GM12873 (cell line): ENCODE measurements around the gene MAML3.

ENCODE experiments used
- CTCF ChIP-seq: IDR thresholded peaks from 2 replicates; pipeline ENCODE4 v1.5.1; 2012; ENCODE audit warnings: low read depth, mild to moderate bottlenecking, moderate library complexity, low read length, control low read depth; ENCODE audit not compliant: insufficient read depth; ENCODE audit errors: missing control alignments

Gene MAML3

DNA sequence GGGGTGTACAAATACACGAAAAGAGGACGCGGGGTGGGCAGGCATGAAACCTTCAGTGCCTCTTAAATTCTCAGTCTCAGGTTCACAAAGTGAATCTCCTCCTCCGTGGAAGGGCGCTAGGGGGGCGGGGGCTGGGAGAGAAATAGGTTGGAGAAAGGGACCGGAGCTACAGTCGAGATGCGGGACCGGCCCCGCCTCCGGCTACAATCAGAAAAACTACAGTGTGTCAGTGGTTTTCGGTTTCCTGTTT, 3.4 kb downstream of the MAML3 start:
- no peak for TF ChIP-seq CTCF

DNA sequence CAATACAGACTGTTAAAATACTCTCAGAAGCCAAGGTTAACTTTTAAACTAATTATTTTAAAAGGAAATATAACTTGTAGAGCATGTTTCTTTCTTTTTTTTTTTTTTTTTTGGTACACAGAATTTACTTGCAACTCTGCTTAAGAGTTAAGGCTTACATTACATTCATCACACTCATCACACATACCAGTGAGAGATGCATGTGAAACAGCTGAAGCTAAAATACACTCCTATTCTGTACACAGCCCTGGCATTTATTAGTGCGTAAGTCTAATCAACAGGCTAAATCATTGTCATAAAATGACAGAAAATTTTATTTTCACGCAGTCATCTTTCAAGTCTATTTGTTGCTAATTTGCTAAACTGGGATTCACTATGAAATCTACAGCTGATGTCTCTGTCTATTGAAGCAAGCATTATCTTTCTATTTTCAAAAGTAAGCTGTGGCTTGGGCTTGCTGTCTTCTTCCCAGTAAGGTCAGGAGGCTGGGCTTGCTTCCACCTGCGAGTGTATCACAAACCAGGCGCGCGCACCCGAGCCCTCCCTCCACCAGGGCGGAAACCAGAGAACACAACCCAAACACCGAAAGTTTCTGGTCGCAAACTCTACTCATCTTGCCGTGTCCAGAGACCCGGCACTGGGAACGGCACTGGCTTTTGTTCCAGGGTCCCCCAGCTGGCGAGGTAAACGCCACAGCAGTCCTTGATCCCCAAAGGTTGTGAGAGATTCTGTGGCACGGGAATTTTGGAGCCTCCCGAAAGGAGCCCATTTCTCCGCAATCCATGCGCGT, 3.9 kb downstream of the MAML3 start:
- TF ChIP-seq CTCF = no peak

DNA sequence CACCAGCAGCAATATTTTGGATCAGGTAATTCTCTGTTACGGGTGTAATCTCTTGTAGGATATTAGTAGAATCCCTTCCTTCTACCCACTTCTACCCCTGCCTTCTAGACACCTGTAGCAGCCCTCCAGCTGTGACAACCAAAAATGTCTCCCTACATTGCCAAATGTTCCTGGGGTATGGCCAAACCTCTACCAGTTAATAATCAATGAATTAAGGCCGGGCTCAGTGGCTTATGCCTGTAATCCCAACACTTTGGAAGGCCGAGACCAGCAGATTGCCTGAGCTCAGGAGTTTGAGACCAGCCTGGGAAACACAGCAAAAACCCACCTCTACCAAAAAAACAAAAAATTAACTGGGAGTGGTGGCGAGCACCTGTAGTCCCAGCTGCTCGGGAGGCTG, 9.9 kb downstream of the MAML3 start:
- TF ChIP-seq CTCF = no peak

GRCh38 chr4:140141210-140141835, 12.7 kb downstream of the MAML3 start:
- TF ChIP-seq CTCF = no peak

DNA sequence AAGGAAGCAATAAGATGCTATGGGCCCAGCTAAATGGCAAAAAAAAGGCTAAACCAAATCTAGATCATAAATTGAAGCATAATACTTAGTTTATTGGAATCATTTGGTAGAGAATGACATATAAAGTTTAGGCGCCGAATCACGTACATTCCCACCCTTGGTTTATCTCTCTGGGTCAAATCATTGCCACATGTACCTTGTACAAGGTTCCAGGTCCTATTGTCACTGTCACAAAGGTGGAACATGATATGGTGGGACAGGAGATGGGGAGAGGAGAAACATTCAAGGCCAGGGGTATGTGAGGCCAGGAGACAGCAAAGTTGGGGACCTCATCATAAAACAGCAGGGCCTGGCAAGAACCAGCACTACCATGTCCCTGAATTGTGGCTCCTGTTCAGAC, 13.4 kb downstream of the MAML3 start:
- TF ChIP-seq CTCF = no peak

DNA sequence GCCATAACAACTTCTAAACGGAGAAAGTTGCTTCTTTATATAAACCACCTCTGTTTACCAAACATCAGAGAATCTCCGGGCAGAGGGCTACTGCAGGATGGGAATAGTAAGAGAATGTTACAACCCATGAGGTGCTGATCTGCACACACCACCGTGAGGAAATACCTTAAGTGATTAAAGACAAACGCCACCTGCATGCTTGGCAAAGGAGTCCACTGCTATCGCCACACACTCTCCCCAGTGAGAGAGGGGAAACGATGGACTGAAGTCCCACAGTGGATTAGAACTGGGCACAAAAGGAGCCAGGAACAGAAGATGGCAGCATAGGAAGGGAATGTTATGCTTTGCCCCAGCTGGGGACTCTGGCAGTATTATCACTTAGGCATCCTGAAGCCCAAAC, 15.6 kb downstream of the MAML3 start:
- TF ChIP-seq CTCF = no peak

- no peak for TF ChIP-seq CTCF
Measured at GRCh38 chr4:140137671-140138070, 16.3 kb downstream of the MAML3 start.
